ENCODE data around the gene WSB2. TPM values are rescaled to one million over a fixed set of nuclear protein-coding genes. Genes with fewer than 3 reads are reported as not detected.

WSB2 gene
- total and polyA plus RNA-seq, 2 of the 8 experiments (the other 6 are each of a cell fraction or from before 2014, with no cell fraction given): 47.5 to 58.2 TPM

- no peak for TF ChIP-seq TCF12 (IDR thresholded peaks at IDR 0.05; ENCODE audit: low read depth, low read length)
- TF ChIP-seq CEBPB (IDR thresholded peaks at IDR 0.05; ENCODE audit: low read depth, low read length): no peak
- TF ChIP-seq POLR2AphosphoS5 (IDR thresholded peaks at IDR 0.05; ENCODE audit: low read depth, low read length): peak; percentile 12; the same call in 1 of the 2 replicates
- TF ChIP-seq SAP30 (IDR thresholded peaks at IDR 0.05; ENCODE audit: insufficient read depth, insufficient replicate concordance, low read length): no peak
- peak; percentile 93 for TF ChIP-seq ASH2L (IDR thresholded peaks at IDR 0.05; ENCODE audit: low read length)
- TF ChIP-seq RFX5 (IDR thresholded peaks at IDR 0.05; ENCODE audit: borderline replicate concordance, low read depth, low read length): no peak
- TF ChIP-seq EZH2 (IDR thresholded peaks at IDR 0.05; ENCODE audit: low read depth, low read length, severe bottlenecking): no peak
- no peak for TF ChIP-seq KDM1A (IDR thresholded peaks at IDR 0.05; ENCODE audit: borderline replicate concordance, low read length)
- TF ChIP-seq BACH1 (IDR thresholded peaks at IDR 0.05; ENCODE audit: low read length): no peak
- TF ChIP-seq ZNF274 (IDR thresholded peaks at IDR 0.05; ENCODE audit: borderline replicate concordance, extremely low read depth, low read length): no peak
- no peak for TF ChIP-seq EP300 (IDR thresholded peaks at IDR 0.05; ENCODE audit: borderline replicate concordance in 1 of 2, low read depth in 2 of 2, low read length in 2 of 2)
- TF ChIP-seq CBX8 (IDR thresholded peaks at IDR 0.05; ENCODE audit: borderline replicate concordance, low read depth, low read length): no peak
- no peak for TF ChIP-seq RNF2 (IDR thresholded peaks at IDR 0.05; ENCODE audit: borderline replicate concordance, low read depth, low read length, missing control alignments, poor library complexity, severe bottlenecking)
- no peak for TF ChIP-seq POU5F1 (IDR thresholded peaks at IDR 0.05; ENCODE audit: low read depth, low read length)
- TF ChIP-seq, protein P1, sequence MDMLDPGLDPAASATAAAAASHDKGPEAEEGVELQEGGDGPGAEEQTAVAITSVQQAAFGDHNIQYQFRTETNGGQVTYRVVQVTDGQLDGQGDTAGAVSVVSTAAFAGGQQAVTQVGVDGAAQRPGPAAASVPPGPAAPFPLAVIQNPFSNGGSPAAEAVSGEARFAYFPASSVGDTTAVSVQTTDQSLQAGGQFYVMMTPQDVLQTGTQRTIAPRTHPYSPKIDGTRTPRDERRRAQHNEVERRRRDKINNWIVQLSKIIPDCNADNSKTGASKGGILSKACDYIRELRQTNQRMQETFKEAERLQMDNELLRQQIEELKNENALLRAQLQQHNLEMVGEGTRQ (IDR thresholded peaks at IDR 0.05; ENCODE audit: low read length): no peak
- no peak for TF ChIP-seq CTBP2 (IDR thresholded peaks at IDR 0.05; ENCODE audit: borderline replicate concordance, insufficient read depth, insufficient read length, low read length)
- TF ChIP-seq JUN (IDR thresholded peaks at IDR 0.05; ENCODE audit: low read depth, low read length): no peak
- TF ChIP-seq ATF2 (IDR thresholded peaks at IDR 0.05; ENCODE audit: low read length): no peak
- TF ChIP-seq SUZ12 (IDR thresholded peaks at IDR 0.05; ENCODE audit: low read length): no peak
- no peak for TF ChIP-seq SP2 (IDR thresholded peaks at IDR 0.05; ENCODE audit: low read length)
- no peak for TF ChIP-seq BCL11A (IDR thresholded peaks at IDR 0.05; ENCODE audit: low read depth in 2 of 2, low read length in 2 of 2)
Measured at GRCh38 chr12:118103601-118104382, 42.8 kb upstream of the WSB2 start, which contains the start of gene VSIG10 (continued).
